GM06990 (cell line): ENCODE results near the gene LRRC72.

ENCODE experiments used
- DNase-seq: peaks from one replicate; pipeline ENCODE4 v3.0.0-alpha.2; 2011; ENCODE audit not compliant: insufficient read length; ENCODE audit errors: extremely low read depth
- H3K27me3 ChIP-seq: replicated peaks from 2 replicates; pipeline ENCODE4 v1.6.0; 2011; ENCODE audit warnings: low read length; ENCODE audit not compliant: control insufficient read depth, insufficient read depth
- H3K36me3 ChIP-seq: 2 replicates; pipeline ENCODE4 v1.5.1; 2011; ENCODE audit warnings: low read length; ENCODE audit not compliant: control insufficient read depth, insufficient read depth
- H3K4me3 ChIP-seq: replicated peaks from 2 replicates; pipeline ENCODE4 v1.5.1; 2011; ENCODE audit warnings: low read depth, mild to moderate bottlenecking, control low read depth, low read length
- CTCF ChIP-seq: IDR thresholded peaks from 2 replicates; pipeline ENCODE4 v1.5.1; 2011; ENCODE audit warnings: low read length, control low read depth, mild to moderate bottlenecking, inconsistent platforms; ENCODE audit not compliant: insufficient read depth, poor library complexity, severe bottlenecking

Gene LRRC72

DNA sequence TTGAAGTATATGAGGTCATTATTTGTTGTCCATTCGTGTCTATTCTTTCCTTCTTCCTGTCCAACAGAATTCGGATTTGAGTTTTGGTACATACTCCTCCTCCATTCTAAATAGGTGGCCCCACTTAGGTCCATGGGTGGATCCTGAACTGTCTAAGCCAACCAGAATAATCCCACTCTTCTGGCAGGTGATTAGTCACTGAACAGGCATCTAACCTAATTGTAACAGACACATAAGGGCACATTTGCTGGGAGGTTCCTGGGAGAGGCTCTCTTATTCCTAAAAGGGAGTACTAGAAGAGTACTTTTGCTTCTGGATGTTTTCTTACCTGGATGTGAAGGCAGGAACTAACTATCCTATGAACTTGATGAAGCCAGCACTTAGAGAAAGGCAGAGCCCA, 16.8 kb downstream of the LRRC72 start:
- DNase-seq: no peak
- H3K4me3 ChIP-seq: no peak overlapping the region
- no peaks in the 10 kb centered on the region for H3K27me3 ChIP-seq
- H3K36me3 ChIP-seq: no peaks in the 10 kb centered on the region
- no peak for TF ChIP-seq CTCF

- TF ChIP-seq CTCF: no peak
- no peak for DNase-seq
- no peaks in the 10 kb centered on the region for H3K27me3 ChIP-seq
- no peak overlapping the region for H3K4me3 ChIP-seq
- H3K36me3 ChIP-seq: no peaks in the 10 kb centered on the region
Observed at GRCh38 chr7:16546921-16547505, 20.4 kb downstream of the LRRC72 start.

- no peaks in the 10 kb centered on the region for H3K27me3 ChIP-seq
- no peak for TF ChIP-seq CTCF
- H3K36me3 ChIP-seq: no peaks in the 10 kb centered on the region
Observed at GRCh38 chr7:16548428-16548827, 21.8 kb downstream of the LRRC72 start.

GRCh38 chr7:16550671-16551070, 24.0 kb downstream of the LRRC72 start:
- Histone ChIP-seq H3K27me3 (no peaks in the 10 kb centered on the region), H3K4me3 (no peak overlapping the region), H3K36me3 (no peaks in the 10 kb centered on the region)
- no peak for TF ChIP-seq CTCF
- DNase-seq: no peak

More at GRCh38 chr7:16548428-16548827, 21.8 kb downstream of the LRRC72 start:
- DNase-seq: no peak
- H3K4me3 ChIP-seq: no peak overlapping the region

GRCh38 chr7:16554518-16555236, 28.1 kb downstream of the LRRC72 start:
- TF ChIP-seq CTCF: no peak
- Histone ChIP-seq H3K4me3 (no peak overlapping the region), H3K27me3 (no peaks in the 10 kb centered on the region), H3K36me3 (no peaks in the 10 kb centered on the region)
- no peak for DNase-seq
